Hepatocyte (in vitro differentiated cells): ENCODE measurements around the gene EIF3B.

Experiments used
- EZH2phosphoT487 ChIP-seq: fragments of 200-600 bp; sonication (generic); IDR thresholded peaks from one replicate; pipeline ENCODE4 v1.6.1; 2018; ENCODE audit warnings: antibody characterized with exemption, mild to moderate bottlenecking, low read depth, moderate library complexity; ENCODE audit not compliant: unreplicated experiment, severe bottlenecking
- TF ChIP-seq, protein P1 (sequence below): fragments of 200-600 bp; sonication (generic); IDR thresholded peaks from 2 replicates; pipeline ENCODE4 v1.5.1; 2016; ENCODE audit warnings: antibody characterized with exemption, mild to moderate bottlenecking; ENCODE audit not compliant: poor library complexity

DNA sequence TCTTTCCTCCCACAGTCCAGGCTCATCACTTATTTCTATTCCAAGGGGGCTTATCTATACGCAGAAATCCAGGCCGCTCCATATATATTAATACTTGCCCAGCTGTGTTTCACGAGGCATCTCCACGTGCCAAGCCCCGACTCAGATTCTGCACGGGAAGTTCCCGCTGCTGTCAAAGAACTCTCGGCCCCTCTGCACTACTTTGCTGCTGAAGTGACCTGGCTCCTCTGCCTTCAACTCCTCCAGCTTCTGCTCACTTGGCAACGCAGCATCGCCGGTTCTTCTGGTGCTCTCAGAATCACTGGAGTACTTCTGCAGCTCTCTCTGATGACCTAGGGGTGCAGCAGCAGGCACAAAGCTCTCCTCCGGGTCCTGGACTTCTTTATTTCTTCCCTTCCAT lies 39.1 kb downstream of the EIF3B start:
- no peak for TF ChIP-seq EZH2phosphoT487
- TF ChIP-seq, protein P1, sequence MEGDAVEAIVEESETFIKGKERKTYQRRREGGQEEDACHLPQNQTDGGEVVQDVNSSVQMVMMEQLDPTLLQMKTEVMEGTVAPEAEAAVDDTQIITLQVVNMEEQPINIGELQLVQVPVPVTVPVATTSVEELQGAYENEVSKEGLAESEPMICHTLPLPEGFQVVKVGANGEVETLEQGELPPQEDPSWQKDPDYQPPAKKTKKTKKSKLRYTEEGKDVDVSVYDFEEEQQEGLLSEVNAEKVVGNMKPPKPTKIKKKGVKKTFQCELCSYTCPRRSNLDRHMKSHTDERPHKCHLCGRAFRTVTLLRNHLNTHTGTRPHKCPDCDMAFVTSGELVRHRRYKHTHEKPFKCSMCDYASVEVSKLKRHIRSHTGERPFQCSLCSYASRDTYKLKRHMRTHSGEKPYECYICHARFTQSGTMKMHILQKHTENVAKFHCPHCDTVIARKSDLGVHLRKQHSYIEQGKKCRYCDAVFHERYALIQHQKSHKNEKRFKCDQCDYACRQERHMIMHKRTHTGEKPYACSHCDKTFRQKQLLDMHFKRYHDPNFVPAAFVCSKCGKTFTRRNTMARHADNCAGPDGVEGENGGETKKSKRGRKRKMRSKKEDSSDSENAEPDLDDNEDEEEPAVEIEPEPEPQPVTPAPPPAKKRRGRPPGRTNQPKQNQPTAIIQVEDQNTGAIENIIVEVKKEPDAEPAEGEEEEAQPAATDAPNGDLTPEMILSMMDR: no peak
